IPS-18a (cell line): Measurements from ENCODE around the gene LDLR.
"Not testable (repeated sequence)": the region's sequence is repeated elsewhere in the genome, so short reads cannot be mapped to it uniquely, and the experiment has no call there.

ENCODE experiments used
- H3K27ac ChIP-seq: one replicate; pipeline ENCODE4 v1.5.1; 2013; ENCODE audit warnings: low read length
- H3K27me3 ChIP-seq: one replicate; pipeline ENCODE4 v1.6.1; 2013; ENCODE audit warnings: mild to moderate bottlenecking, low read length; ENCODE audit not compliant: control insufficient read depth, insufficient read depth
- H3K36me3 ChIP-seq: one replicate; pipeline ENCODE4 v1.6.1; 2013; ENCODE audit warnings: low read depth, low read length; ENCODE audit not compliant: control insufficient read depth
- H3K4me1 ChIP-seq: one replicate; pipeline ENCODE4 v1.6.1; 2013; ENCODE audit warnings: low read depth, low read length; ENCODE audit not compliant: control insufficient read depth
- H3K4me3 ChIP-seq: one replicate; pipeline ENCODE4 v1.5.1; 2013; ENCODE audit warnings: low read length
- H3K9ac ChIP-seq: one replicate; pipeline ENCODE4 v1.6.1; 2013; ENCODE audit warnings: mild to moderate bottlenecking, low read length, moderate library complexity
- H3K9me3 ChIP-seq: one replicate; pipeline ENCODE4 v1.6.1; 2013; ENCODE audit warnings: low read depth, low read length; ENCODE audit not compliant: control insufficient read depth

Gene LDLR

DNA sequence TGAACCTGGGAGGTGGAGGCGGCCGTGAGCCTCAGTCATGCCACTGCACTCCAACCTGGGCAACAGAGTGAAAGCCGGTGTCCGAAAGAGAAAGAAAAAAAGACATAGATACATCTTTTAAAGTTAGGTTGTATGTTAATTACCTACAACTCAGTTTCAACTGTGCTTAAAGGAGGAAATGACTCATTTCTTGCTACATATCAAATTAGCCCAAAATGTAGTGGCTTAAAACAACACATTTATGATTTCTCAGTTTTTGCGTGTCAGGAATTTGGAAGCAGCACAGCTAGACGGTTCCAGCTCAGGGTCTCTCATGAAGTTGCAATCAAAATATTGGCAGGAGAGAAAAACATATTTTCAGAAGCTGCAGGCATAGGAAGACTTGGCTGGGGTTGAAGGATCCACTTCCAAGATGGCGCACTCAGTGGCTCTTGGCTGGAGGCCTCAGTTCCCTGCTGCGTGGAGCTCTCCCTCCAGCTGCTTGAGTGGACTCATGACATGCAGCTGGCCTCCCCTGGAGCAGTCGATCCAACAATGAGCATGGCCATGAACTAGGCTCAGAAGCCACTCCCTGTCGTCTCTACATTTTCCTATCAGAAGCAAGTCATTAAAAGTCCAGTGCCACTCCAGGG, 7.1 kb downstream of the LDLR start:
- Histone ChIP-seq H3K27me3 (no peaks in the 10 kb centered on the region), H3K4me3 (no peak overlapping the region), H3K9ac (no peak overlapping the region)

GRCh38 chr19:11097367-11097766, 8.1 kb downstream of the LDLR start:
- not testable (repeated sequence) for H3K4me3 ChIP-seq, H3K4me1 ChIP-seq, H3K9me3 ChIP-seq, H3K27ac ChIP-seq, H3K9ac ChIP-seq, H3K27me3 ChIP-seq
- H3K36me3 ChIP-seq: peaks cover 76% of the 10 kb centered on the region

More for the DNA sequence above, 7.1 kb downstream of the LDLR start:
- Histone ChIP-seq H3K36me3 (peaks cover 74% of the 10 kb centered on the region), H3K4me1 (peaks cover 4% of the 10 kb centered on the region), H3K27ac (no peak overlapping the region), H3K9me3 (no peaks in the 10 kb centered on the region)

DNA sequence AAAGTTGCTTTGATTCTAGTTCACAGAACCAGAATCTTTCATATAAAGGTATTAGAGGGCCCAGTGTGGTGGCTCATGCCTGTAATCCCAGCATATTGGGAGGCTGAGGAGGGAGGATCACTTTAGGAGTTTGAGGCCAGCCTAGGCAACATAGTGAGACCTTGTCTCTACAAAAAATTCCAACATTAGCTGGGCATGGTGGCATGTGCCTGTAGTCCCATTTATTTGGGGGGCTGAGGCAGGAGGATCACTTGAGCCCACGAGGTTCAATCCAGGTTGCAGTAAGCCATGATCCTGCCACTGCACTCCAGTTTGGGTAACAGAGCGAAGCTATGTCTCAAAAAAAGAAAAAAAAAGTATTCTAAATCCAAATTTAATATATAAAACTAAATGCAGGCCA, 9.1 kb downstream of the LDLR start:
- Histone ChIP-seq H3K36me3 (peaks cover 80% of the 10 kb centered on the region), H3K27me3 (no peaks in the 10 kb centered on the region), H3K9ac (no peak overlapping the region), H3K27ac (no peak overlapping the region), H3K4me1 (no peaks in the 10 kb centered on the region), H3K4me3 (no peak overlapping the region), H3K9me3 (no peaks in the 10 kb centered on the region)

GRCh38 chr19:11098861-11099260, 9.6 kb downstream of the LDLR start:
- no peak overlapping the region for H3K9ac ChIP-seq
- H3K27me3 ChIP-seq: no peaks in the 10 kb centered on the region
- H3K4me1 ChIP-seq: no peaks in the 10 kb centered on the region
- H3K36me3 ChIP-seq: peaks cover 82% of the 10 kb centered on the region
- H3K4me3 ChIP-seq: no peak overlapping the region
- H3K27ac ChIP-seq: no peak overlapping the region
- H3K9me3 ChIP-seq: no peaks in the 10 kb centered on the region

DNA sequence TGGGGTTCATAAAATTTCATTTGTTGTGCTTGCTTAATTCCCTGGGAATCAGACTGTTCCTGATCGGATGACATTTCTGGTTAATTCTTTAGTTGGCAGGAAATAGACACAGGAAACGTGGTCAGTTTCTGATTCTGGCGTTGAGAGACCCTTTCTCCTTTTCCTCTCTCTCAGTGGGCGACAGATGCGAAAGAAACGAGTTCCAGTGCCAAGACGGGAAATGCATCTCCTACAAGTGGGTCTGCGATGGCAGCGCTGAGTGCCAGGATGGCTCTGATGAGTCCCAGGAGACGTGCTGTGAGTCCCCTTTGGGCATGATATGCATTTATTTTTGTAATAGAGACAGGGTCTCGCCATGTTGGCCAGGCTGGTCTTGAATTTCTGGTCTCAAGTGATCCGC, 10.8 kb downstream of the LDLR start:
- no peak overlapping the region for H3K9ac ChIP-seq
- no peaks in the 10 kb centered on the region for H3K4me1 ChIP-seq
- H3K9me3 ChIP-seq: no peaks in the 10 kb centered on the region
- H3K36me3 ChIP-seq: peaks cover 83% of the 10 kb centered on the region
- no peak overlapping the region for H3K4me3 ChIP-seq
- H3K27ac ChIP-seq: no peak overlapping the region
- H3K27me3 ChIP-seq: no peaks in the 10 kb centered on the region

- Histone ChIP-seq H3K36me3 (peaks cover 84% of the 10 kb centered on the region), H3K4me3 (no peak overlapping the region), H3K9me3 (no peaks in the 10 kb centered on the region), H3K27me3 (no peaks in the 10 kb centered on the region), H3K27ac (no peak overlapping the region), H3K9ac (no peak overlapping the region), H3K4me1 (no peaks in the 10 kb centered on the region)
These were observed 11.8 kb downstream of the LDLR start for GRCh38 chr19:11101057-11101456.

DNA sequence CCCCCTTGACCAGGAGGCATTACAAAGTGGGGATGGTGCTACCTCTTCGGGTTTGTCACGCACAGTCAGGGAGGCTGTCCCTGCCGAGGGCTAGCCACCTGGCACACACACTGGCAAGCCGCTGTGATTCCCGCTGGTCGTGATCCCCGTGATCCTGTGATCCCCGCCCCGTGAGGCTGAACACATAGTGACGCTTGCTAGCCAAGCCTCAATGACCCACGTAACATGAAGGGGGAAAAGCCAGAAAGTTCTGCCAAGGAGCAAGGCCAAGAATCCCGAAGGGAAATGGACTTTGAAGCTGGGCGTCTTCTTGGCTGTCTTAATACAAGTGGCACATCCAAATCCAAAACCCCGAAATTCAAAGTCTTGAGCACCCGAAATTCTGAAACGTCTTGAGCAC, 13.7 kb downstream of the LDLR start:
- no peaks in the 10 kb centered on the region for H3K27me3 ChIP-seq
- H3K9ac ChIP-seq: no peak overlapping the region
- H3K27ac ChIP-seq: no peak overlapping the region

DNA sequence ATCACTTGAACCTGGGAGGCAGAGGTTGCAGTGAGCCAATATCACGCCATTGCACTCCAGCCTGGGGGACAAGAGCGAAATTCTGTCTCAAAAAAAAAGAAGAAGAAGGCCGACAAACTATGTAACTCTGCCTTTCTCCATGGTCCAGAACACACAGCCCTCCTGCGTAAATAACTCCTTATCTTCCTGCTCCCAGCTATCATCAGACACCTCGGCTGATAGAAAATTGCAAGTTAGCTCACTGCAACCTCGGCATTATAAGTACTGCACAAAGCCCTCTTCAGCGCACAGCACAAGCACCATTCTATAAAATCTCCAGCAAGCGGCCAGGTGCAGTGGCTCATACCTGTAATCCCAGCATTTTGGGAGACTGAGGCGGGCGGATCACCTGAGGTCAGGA, 14.4 kb downstream of the LDLR start:
- H3K36me3 ChIP-seq: peaks cover 93% of the 10 kb centered on the region
- not testable (repeated sequence) for H3K4me3 ChIP-seq, H3K27me3 ChIP-seq, H3K4me1 ChIP-seq, H3K27ac ChIP-seq, H3K9me3 ChIP-seq, H3K9ac ChIP-seq

More for the DNA sequence above, 13.7 kb downstream of the LDLR start:
- Histone ChIP-seq H3K9me3 (no peaks in the 10 kb centered on the region), H3K4me1 (no peaks in the 10 kb centered on the region), H3K4me3 (no peak overlapping the region), H3K36me3 (peaks cover 91% of the 10 kb centered on the region)

- Histone ChIP-seq H3K36me3 (peaks cover 92% of the 10 kb centered on the region), H3K27me3 (no peaks in the 10 kb centered on the region), H3K9ac (no peak overlapping the region), H3K9me3 (no peaks in the 10 kb centered on the region), H3K27ac (no peak overlapping the region), H3K4me3 (no peak overlapping the region), H3K4me1 (no peaks in the 10 kb centered on the region)
These were observed 15.9 kb downstream of the LDLR start for GRCh38 chr19:11105014-11105636.

DNA sequence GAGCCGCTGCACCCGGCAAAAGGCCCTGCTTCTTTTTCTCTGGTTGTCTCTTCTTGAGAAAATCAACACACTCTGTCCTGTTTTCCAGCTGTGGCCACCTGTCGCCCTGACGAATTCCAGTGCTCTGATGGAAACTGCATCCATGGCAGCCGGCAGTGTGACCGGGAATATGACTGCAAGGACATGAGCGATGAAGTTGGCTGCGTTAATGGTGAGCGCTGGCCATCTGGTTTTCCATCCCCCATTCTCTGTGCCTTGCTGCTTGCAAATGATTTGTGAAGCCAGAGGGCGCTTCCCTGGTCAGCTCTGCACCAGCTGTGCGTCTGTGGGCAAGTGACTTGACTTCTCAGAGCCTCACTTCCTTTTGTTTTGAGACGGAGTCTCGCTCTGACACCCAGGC, 17.2 kb downstream of the LDLR start:
- H3K27ac ChIP-seq: no peak overlapping the region
- H3K9ac ChIP-seq: no peak overlapping the region
- H3K36me3 ChIP-seq: peaks cover 94% of the 10 kb centered on the region

GRCh38 chr19:11108746-11109145, 19.5 kb downstream of the LDLR start:
- peaks cover 95% of the 10 kb centered on the region for H3K36me3 ChIP-seq
- H3K4me1 ChIP-seq: no peaks in the 10 kb centered on the region

More for the DNA sequence above, 17.2 kb downstream of the LDLR start:
- Histone ChIP-seq H3K27me3 (no peaks in the 10 kb centered on the region), H3K4me3 (no peak overlapping the region), H3K4me1 (no peaks in the 10 kb centered on the region), H3K9me3 (no peaks in the 10 kb centered on the region)

GRCh38 chr19:11111117-11111770, 22.0 kb downstream of the LDLR start:
- no peak overlapping the region for H3K27ac ChIP-seq
- H3K4me3 ChIP-seq: no peak overlapping the region
- H3K4me1 ChIP-seq: no peaks in the 10 kb centered on the region
- H3K27me3 ChIP-seq: no peaks in the 10 kb centered on the region
- H3K9ac ChIP-seq: no peak overlapping the region
- H3K36me3 ChIP-seq: peaks cover 95% of the 10 kb centered on the region
- no peaks in the 10 kb centered on the region for H3K9me3 ChIP-seq

More at GRCh38 chr19:11108746-11109145, 19.5 kb downstream of the LDLR start:
- H3K9me3 ChIP-seq: no peaks in the 10 kb centered on the region
- H3K4me3 ChIP-seq: no peak overlapping the region
- no peaks in the 10 kb centered on the region for H3K27me3 ChIP-seq
- no peak overlapping the region for H3K9ac ChIP-seq
- H3K27ac ChIP-seq: no peak overlapping the region
